Liver (tissue), 9 donors: ENCODE data around the gene MCF2L. TPM values are rescaled to one million over a fixed set of nuclear protein-coding genes. Genes with fewer than 3 reads are reported as not detected.
"Not testable (repeated sequence)": the region's sequence is repeated elsewhere in the genome, so short reads cannot be mapped to it uniquely, and the experiment has no call there.

Source experiments
- DNase-seq: peaks from one replicate; pipeline ENCODE4 v3.0.0-alpha.2; 2017; ENCODE audit warnings: low spot score
- H3K27ac ChIP-seq, 2 donors: one replicate each; pipeline ENCODE4 v1.7.0; 2013; ENCODE audit warnings: inconsistent platforms in 2 of 2, low read length in 2 of 2, control low read depth in 1 of 2, low read depth in 1 of 2, mild to moderate bottlenecking in 1 of 2
- H3K27me3 ChIP-seq, 4 donors: one replicate each; pipeline versions ENCODE4 v1.6.1 to v1.7.0; 2013; ENCODE audit warnings: low read length in 3 of 4, inconsistent platforms in 1 of 4, mild to moderate bottlenecking in 1 of 4, moderate library complexity in 1 of 4; ENCODE audit not compliant: control insufficient read depth in 4 of 4, insufficient read depth in 4 of 4
- H3K36me3 ChIP-seq, 4 donors: one replicate each; pipeline versions ENCODE4 v1.6.1 to v1.7.0; 2013; ENCODE audit warnings: low read length in 3 of 4, mild to moderate bottlenecking in 3 of 4, low read depth in 1 of 4, moderate library complexity in 1 of 4; ENCODE audit not compliant: control insufficient read depth in 4 of 4, insufficient read depth in 3 of 4
- H3K4me1 ChIP-seq, 4 donors: one replicate each; pipeline versions ENCODE4 v1.6.1 to v1.7.0; 2013; ENCODE audit warnings: low read length in 3 of 4, mild to moderate bottlenecking in 3 of 4, moderate library complexity in 1 of 4; ENCODE audit not compliant: control insufficient read depth in 4 of 4, insufficient read depth in 4 of 4
- H3K4me3 ChIP-seq, 3 donors: one replicate each; pipeline versions ENCODE4 v1.6.1 to v1.7.0; 2013; ENCODE audit warnings: low read length in 3 of 3, control low read depth in 1 of 3, low read depth in 1 of 3, mild to moderate bottlenecking in 1 of 3
- H3K9ac ChIP-seq, 2 donors: one replicate each; pipeline ENCODE4 v1.7.0; 2013; ENCODE audit warnings: low read length in 2 of 2, mild to moderate bottlenecking in 2 of 2, moderate library complexity in 2 of 2, control low read depth in 1 of 2, low read depth in 1 of 2
- H3K9me3 ChIP-seq, 4 donors: one replicate each; pipeline versions ENCODE4 v1.6.1 to v1.7.0; 2013; ENCODE audit warnings: low read length in 3 of 4; ENCODE audit not compliant: control insufficient read depth in 4 of 4
- EGR1 ChIP-seq, 2 donors: IDR thresholded peaks; 2 replicates each; pipeline ENCODE4 v1.6.1; 2016 to 2018; ENCODE audit warnings: antibody characterized with exemption in 2 of 2, low read depth in 2 of 2
- FOXA1 ChIP-seq: IDR thresholded peaks from 2 replicates; pipeline ENCODE4 v1.6.1; 2016; ENCODE audit warnings: antibody characterized with exemption
- HNF4A ChIP-seq, 2 donors: conservative IDR thresholded peaks; 2 replicates each; pipeline ENCODE4 v1.6.1; 2016; ENCODE audit warnings: antibody characterized with exemption in 2 of 2, mild to moderate bottlenecking in 2 of 2
- RXRA ChIP-seq, 2 donors: IDR thresholded peaks; 2 replicates each; pipeline ENCODE4 v1.6.1; 2017 to 2018; ENCODE audit warnings: antibody characterized with exemption in 2 of 2, mild to moderate bottlenecking in 1 of 2
- YY1 ChIP-seq: IDR thresholded peaks from 2 replicates; pipeline ENCODE4 v1.6.1; 2016; ENCODE audit warnings: antibody characterized with exemption, mild to moderate bottlenecking
- WGBS: extraction: QIAGEN DNeasy Blood & Tissue Kit; methylation state at CpG from one replicate; pipeline ENCODE4 v1.1.7; 2013; 5-methylcytosine and 5-hydroxymethylcytosine counted together
- polyA plus RNA-seq, 2 donors: library from polyadenylated mRNA; stranded (reverse) in 1 of 2; unstranded in 1 of 2; fragments of 200-250 nt in 1 of 2; fragments of >200 nt in 1 of 2; fragmentation: Nextera tagmentation in 1 of 2; extraction: Ambion mirVana in 1 of 2; gene quantifications; one replicate each; pipeline versions ENCODE4 v1.2.1 to v1.2.3, GENCODE V29; 2013 to 2015
- total RNA-seq, 2 donors: library from RNA; depleted of rRNA; stranded (reverse); fragments of >200 nt; gene quantifications; one replicate each; pipeline ENCODE4 v1.2.3, GENCODE V29; 2014
- TF ChIP-seq, protein P1 (sequence below): IDR thresholded peaks from 2 replicates; pipeline ENCODE4 v1.6.1; 2016; ENCODE audit warnings: antibody characterized with exemption
- TF ChIP-seq, protein P2 (sequence below): IDR thresholded peaks from 2 replicates; pipeline ENCODE4 v1.6.1; 2016; ENCODE audit warnings: antibody characterized with exemption, mild to moderate bottlenecking
- donor health status: healthy.
- donor health status: healthy.
- donor health status: healthy.
- donor health status: healthy.
- donor health status: healthy.

MCF2L gene
- total and polyA plus RNA-seq, 4 donors, result 2.9 to 12.8 (median 7.1) TPM

DNA sequence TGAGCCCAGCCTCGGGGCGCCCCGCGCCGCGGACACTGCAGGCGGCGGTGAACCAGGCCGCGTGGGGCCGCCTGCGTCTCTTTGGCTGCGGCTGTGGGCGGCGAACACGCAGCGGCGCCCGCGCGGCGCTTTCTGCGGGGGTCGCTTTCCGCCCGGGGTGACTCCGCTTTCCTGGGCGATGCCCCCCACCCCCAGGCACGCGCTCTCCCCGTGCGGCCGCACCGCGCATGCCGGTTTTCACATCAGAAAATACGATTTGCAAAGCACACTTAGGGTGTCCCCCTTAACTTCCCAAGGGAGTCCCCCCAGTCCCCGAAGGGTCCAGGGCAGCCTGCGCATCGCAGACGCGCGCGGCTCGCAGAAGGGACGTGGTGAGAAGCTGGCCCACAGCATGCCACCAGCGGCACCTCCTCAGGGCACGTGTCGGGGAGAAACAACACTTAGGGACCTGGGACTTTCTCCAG is 141.9 kb downstream of the MCF2L start (continued):
- TF ChIP-seq, protein P1, sequence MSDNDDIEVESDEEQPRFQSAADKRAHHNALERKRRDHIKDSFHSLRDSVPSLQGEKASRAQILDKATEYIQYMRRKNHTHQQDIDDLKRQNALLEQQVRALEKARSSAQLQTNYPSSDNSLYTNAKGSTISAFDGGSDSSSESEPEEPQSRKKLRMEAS, result no peak
- TF ChIP-seq FOXA1, result no peak

DNA sequence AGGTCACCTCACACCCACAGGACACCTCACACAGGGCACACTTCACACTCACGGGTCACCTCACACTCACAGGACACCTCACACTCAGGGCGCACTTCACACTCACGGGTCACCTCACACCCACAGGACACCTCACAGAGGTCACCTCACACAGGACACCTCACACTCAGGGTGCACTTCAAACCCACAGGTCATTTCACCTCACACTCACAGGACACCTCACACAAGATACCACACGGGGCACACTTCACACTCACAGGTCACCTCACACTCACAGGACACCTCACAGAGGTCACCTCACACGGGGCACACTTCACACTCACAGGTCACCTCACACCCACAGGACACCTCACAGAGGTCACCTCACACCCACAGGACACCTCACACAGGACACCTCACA is 142.8 kb downstream of the MCF2L start:
- not testable (repeated sequence) for H3K9me3 ChIP-seq, DNase-seq, H3K9ac ChIP-seq, H3K36me3 ChIP-seq, H3K4me3 ChIP-seq, H3K27ac ChIP-seq, H3K27me3 ChIP-seq
- peaks cover 2 to 11% (median 6%) of the 10 kb centered on the region in 4 donors for H3K4me1 ChIP-seq
- 91% methylated on average over 5 of the region's 5 CpGs for WGBS

DNA sequence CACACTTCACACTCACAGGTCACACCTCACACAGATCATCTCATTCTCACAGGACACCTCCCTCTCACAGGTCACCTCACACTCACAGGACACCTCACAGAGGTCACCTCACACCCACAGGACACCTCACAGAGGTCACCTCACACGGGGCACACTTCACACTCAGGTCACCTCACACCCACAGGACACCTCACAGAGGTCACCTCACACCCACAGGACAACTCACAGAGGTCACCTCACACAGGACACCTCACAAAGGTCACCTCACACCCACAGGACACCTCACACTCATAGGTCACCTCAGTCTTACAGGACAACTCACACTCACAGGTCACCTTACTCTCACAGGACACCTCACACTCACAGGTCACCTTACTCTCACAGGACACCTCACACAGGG is 143.5 kb downstream of the MCF2L start:
- 73% methylated on average over 1 of the region's 1 CpG for WGBS

DNA sequence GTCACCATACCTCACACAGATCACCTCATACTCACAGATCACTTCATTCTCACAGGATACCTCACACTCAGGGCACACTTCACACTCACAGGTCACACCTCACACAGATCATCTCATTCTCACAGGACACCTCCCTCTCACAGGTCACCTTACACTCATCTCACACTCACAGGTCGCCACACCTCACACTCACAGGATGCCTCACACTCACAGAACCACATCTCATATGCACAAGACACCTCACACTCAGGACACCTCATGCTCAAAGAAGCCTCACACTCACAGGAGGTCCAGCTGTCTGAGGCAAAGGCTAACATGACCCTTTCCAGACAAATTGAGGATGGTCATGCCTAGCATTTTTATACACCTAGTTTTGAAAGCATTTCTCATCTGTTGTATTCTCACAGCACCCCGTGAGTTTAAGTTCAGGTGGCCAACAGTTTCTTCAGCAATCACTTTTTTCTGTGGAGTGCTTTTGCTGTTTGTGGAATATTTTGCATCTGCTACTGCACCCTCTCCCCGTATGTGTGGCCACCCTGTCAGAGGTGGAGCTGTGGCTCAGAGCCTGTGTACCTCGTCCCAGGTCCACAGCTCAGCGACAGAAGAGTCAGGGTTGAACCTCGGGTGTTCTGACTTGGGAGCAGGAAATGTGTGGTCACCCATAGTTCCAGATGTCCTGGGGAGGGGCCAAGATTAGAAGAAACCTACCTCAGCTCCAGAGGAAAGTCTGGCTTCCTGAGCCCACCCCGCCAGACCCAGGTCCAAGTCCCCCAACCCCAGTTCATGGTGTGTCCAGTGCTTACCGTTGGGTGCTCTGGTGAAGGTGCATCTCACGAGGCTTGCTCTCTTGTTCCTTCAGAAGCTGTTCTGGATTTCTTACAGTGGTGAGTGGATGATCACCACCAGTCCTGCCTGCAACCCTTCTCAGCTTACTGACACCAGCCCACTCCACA is 144.2 kb downstream of the MCF2L start:
- Histone ChIP-seq H3K36me3 (peaks cover 0 to 5% (median 4%) of the 10 kb centered on the region in 4 donors), H3K27ac (peak overlapping the region in 1 of 2 donors; percentile 56), H3K9ac (no peak overlapping the region), H3K4me1 (peaks cover 2 to 10% (median 4%) of the 10 kb centered on the region in 4 donors), H3K27me3 (no peaks in the 10 kb centered on the region), H3K9me3 (no peaks in the 10 kb centered on the region), H3K4me3 (no peak overlapping the region)
- TF ChIP-seq HNF4A (conservative IDR thresholded peaks at IDR 0.05) (peak; percentile 49 to 64), EGR1 (IDR thresholded peaks at IDR 0.05; ENCODE audit: low read depth in 2 of 2) (no peak), RXRA (IDR thresholded peaks at IDR 0.05) (no peak), YY1 (no peak)
- TF ChIP-seq, protein P2, sequence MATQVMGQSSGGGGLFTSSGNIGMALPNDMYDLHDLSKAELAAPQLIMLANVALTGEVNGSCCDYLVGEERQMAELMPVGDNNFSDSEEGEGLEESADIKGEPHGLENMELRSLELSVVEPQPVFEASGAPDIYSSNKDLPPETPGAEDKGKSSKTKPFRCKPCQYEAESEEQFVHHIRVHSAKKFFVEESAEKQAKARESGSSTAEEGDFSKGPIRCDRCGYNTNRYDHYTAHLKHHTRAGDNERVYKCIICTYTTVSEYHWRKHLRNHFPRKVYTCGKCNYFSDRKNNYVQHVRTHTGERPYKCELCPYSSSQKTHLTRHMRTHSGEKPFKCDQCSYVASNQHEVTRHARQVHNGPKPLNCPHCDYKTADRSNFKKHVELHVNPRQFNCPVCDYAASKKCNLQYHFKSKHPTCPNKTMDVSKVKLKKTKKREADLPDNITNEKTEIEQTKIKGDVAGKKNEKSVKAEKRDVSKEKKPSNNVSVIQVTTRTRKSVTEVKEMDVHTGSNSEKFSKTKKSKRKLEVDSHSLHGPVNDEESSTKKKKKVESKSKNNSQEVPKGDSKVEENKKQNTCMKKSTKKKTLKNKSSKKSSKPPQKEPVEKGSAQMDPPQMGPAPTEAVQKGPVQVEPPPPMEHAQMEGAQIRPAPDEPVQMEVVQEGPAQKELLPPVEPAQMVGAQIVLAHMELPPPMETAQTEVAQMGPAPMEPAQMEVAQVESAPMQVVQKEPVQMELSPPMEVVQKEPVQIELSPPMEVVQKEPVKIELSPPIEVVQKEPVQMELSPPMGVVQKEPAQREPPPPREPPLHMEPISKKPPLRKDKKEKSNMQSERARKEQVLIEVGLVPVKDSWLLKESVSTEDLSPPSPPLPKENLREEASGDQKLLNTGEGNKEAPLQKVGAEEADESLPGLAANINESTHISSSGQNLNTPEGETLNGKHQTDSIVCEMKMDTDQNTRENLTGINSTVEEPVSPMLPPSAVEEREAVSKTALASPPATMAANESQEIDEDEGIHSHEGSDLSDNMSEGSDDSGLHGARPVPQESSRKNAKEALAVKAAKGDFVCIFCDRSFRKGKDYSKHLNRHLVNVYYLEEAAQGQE, result no peak
- DNase-seq, result no peak
- 59% methylated on average over 9 of the region's 9 CpGs for WGBS

More for the DNA sequence above, 143.5 kb downstream of the MCF2L start:
- H3K27ac ChIP-seq, H3K4me1 ChIP-seq, H3K27me3 ChIP-seq, H3K9ac ChIP-seq, H3K36me3 ChIP-seq, H3K9me3 ChIP-seq, H3K4me3 ChIP-seq, DNase-seq: not testable (repeated sequence)
